GM18508 (cell line): Measurements from ENCODE around the gene PARVB.
"Not testable (repeated sequence)": the region's sequence is repeated elsewhere in the genome, so short reads cannot be mapped to it uniquely, and the experiment has no call there.

Experiments
- ATAC-seq: cut with Tn5 transposase; IDR thresholded peaks from one replicate; pipeline ENCODE4 v1.9.1; 2021; ENCODE audit warnings: moderate number of reproducible peaks; ENCODE audit not compliant: insufficient read depth, unreplicated experiment

PARVB gene

GRCh38 chr22:44047891-44048301 is 23.8 kb downstream of the PARVB start:
- ATAC-seq, result no peak

GRCh38 chr22:44049486-44050231 is 25.6 kb downstream of the PARVB start:
- ATAC-seq, result no peak

GRCh38 chr22:44050766-44051355 is 26.8 kb downstream of the PARVB start:
- ATAC-seq, result no peak

GRCh38 chr22:44051358-44051757 is 27.3 kb downstream of the PARVB start:
- no peak for ATAC-seq

GRCh38 chr22:44051961-44052360 is 27.9 kb downstream of the PARVB start:
- no peak for ATAC-seq

- no peak for ATAC-seq
Observed at GRCh38 chr22:44055805-44056204, 31.7 kb downstream of the PARVB start.

- not testable (repeated sequence) for ATAC-seq
Observed at GRCh38 chr22:44056649-44057048, 32.5 kb downstream of the PARVB start.

- no peak for ATAC-seq
Observed at GRCh38 chr22:44057401-44057987, 33.4 kb downstream of the PARVB start.

GRCh38 chr22:44063462-44064371 is 39.6 kb downstream of the PARVB start:
- ATAC-seq, result no peak

GRCh38 chr22:44067033-44067432 is 42.9 kb downstream of the PARVB start:
- ATAC-seq, result no peak

GRCh38 chr22:44067901-44068300 is 43.8 kb downstream of the PARVB start:
- ATAC-seq, result no peak

- no peak for ATAC-seq
Observed at GRCh38 chr22:44068422-44069191, 44.5 kb downstream of the PARVB start.

GRCh38 chr22:44070029-44070428 is 45.9 kb downstream of the PARVB start:
- no peak for ATAC-seq

GRCh38 chr22:44071781-44072326 is 47.8 kb downstream of the PARVB start:
- ATAC-seq, result no peak

- ATAC-seq, result no peak
Observed at GRCh38 chr22:44074337-44074984, 50.4 kb downstream of the PARVB start.

- ATAC-seq, result no peak
Observed at GRCh38 chr22:44075022-44075421, 50.9 kb downstream of the PARVB start.

- ATAC-seq, result no peak
Observed at GRCh38 chr22:44075670-44076069, 51.6 kb downstream of the PARVB start.

- no peak for ATAC-seq
Observed at GRCh38 chr22:44076825-44077224, 52.7 kb downstream of the PARVB start.
